HFFc6 (cell line): Measurements from ENCODE around the gene PCDHGC4. TPM values are rescaled to one million over a fixed set of nuclear protein-coding genes. Genes with fewer than 3 reads are reported as not detected.

Source experiments
- DNase-seq: peaks from one replicate; pipeline ENCODE4 v3.0.0-alpha.2; 2018
- H3K27ac Mint-ChIP-seq: 2 replicates; pipeline ENCODE4 v1.8.0; 2020; ENCODE audit warnings: mild to moderate bottlenecking, mixed read lengths
- H3K27me3 Mint-ChIP-seq: 2 replicates; pipeline ENCODE4 v1.8.0; 2021; ENCODE audit warnings: mild to moderate bottlenecking, moderate library complexity, mixed read lengths; ENCODE audit not compliant: insufficient read depth
- H3K36me3 Mint-ChIP-seq: 2 replicates; pipeline ENCODE4 v1.8.0; 2021; ENCODE audit warnings: low read depth, mixed read lengths
- H3K4me1 Mint-ChIP-seq: 2 replicates; pipeline ENCODE4 v1.8.0; 2020; ENCODE audit warnings: low read depth, mixed read lengths
- H3K4me3 Mint-ChIP-seq: 2 replicates; pipeline ENCODE4 v1.8.0; 2020; ENCODE audit warnings: mild to moderate bottlenecking, moderate library complexity, mixed read lengths
- H3K9me3 Mint-ChIP-seq: 2 replicates; pipeline ENCODE4 v1.8.0; 2020; ENCODE audit warnings: mild to moderate bottlenecking, mixed read lengths
- total RNA-seq, 6 experiments: library from RNA; stranded (reverse); fragmentation: NEBNext Ultra II Directional; extraction: Animal tissue kit (Norgen Biotek cat#: 25700); gene quantifications; 2 replicates in 1 of 6; 3 replicates in 5 of 6; pipeline ENCODE4 v1.2.3, GENCODE V29; 2021
- TF ChIP-seq, protein P1 (sequence below): fragments of 200-600 bp; sonication (generic); IDR thresholded peaks from 2 replicates; pipeline ENCODE4 v1.5.0; 2021; ENCODE audit warnings: antibody characterized with exemption, mild to moderate bottlenecking

Gene PCDHGC4
- total RNA-seq, 6 experiments from 2014 or later = 0.34 to 1.4 (median 0.62) TPM

DNA sequence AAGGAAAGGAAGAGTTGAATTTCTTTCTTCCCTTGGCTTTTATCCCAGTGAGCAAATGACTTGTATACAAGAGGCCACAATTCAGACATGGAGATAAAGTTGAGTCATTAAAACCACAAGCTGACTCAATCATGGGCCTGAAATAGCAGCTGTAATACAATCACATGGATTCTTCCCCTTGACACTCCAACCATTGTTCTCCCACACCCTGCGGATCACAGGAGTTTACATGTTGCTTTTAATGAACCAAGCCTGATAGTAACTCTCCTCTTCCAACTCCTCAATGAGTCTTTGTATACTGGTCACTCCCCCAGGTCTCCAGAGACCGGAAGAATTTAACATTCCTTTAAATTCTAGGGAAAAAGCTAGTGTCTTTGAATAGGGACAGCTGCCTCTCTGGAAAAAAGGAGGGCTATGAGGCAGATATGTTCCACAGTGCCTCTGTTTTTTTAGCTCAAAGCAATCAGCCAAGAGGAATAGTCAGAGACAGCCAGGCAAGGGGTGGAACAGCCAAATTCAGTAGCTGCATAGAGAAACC lies 36.5 kb downstream of the PCDHGC4 start:
- Mint-ChIP-seq H3K4me1 (peaks cover 100% of the 10 kb centered on the region), H3K27me3 (no peaks in the 10 kb centered on the region; the same call in 1 of the 2 replicates), H3K36me3 (peaks cover 48% of the 10 kb centered on the region), H3K27ac (peak overlapping the region; percentile 96), H3K4me3 (peak overlapping the region; percentile 64), H3K9me3 (no peaks in the 10 kb centered on the region)
- TF ChIP-seq, protein P1, sequence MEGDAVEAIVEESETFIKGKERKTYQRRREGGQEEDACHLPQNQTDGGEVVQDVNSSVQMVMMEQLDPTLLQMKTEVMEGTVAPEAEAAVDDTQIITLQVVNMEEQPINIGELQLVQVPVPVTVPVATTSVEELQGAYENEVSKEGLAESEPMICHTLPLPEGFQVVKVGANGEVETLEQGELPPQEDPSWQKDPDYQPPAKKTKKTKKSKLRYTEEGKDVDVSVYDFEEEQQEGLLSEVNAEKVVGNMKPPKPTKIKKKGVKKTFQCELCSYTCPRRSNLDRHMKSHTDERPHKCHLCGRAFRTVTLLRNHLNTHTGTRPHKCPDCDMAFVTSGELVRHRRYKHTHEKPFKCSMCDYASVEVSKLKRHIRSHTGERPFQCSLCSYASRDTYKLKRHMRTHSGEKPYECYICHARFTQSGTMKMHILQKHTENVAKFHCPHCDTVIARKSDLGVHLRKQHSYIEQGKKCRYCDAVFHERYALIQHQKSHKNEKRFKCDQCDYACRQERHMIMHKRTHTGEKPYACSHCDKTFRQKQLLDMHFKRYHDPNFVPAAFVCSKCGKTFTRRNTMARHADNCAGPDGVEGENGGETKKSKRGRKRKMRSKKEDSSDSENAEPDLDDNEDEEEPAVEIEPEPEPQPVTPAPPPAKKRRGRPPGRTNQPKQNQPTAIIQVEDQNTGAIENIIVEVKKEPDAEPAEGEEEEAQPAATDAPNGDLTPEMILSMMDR = no peak
- peak; percentile 98 for DNase-seq

- DNase-seq = no peak
- TF ChIP-seq, protein P1 = no peak
- Mint-ChIP-seq H3K36me3 (peaks cover 48% of the 10 kb centered on the region), H3K4me1 (peaks cover 91% of the 10 kb centered on the region), H3K4me3 (peak overlapping the region; percentile 16; the same call in 1 of the 2 replicates), H3K27ac (peak overlapping the region; percentile 96), H3K27me3 (no peaks in the 10 kb centered on the region), H3K9me3 (no peaks in the 10 kb centered on the region)
These were observed 37.5 kb downstream of the PCDHGC4 start for GRCh38 chr5:141522301-141522700.

DNA sequence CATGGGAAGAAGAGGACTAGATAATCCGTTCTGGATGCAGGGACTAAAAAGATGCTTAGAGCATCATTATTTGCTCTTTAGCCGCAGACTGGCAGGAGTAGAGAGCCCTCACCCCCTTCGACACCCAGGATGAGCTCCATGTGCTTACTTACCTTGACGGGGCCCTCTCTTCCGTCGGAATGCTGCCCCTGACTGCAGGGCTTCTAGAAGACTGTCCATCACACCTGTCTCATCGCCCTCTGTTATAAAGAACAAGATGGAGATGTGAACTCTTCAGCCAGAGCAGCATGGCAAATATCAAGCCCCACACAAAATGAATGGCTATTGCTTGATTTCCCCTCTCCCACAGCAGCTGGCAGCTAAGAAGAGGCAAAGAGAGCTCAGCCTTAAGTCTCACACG lies 39.2 kb downstream of the PCDHGC4 start:
- no peak for DNase-seq
- no peaks in the 10 kb centered on the region for H3K9me3 Mint-ChIP-seq
- peaks cover 74% of the 10 kb centered on the region for H3K4me1 Mint-ChIP-seq
- H3K4me3 Mint-ChIP-seq = peak overlapping the region; percentile 87
- TF ChIP-seq, protein P1 = no peak
- H3K36me3 Mint-ChIP-seq = peaks cover 47% of the 10 kb centered on the region
- H3K27ac Mint-ChIP-seq = peak overlapping the region; percentile 97
- H3K27me3 Mint-ChIP-seq = peaks cover 2% of the 10 kb centered on the region; the same call in 1 of the 2 replicates

GRCh38 chr5:141524604-141525597 lies 40.1 kb downstream of the PCDHGC4 start:
- Mint-ChIP-seq H3K4me1 (peaks cover 65% of the 10 kb centered on the region), H3K27me3 (peaks cover 2% of the 10 kb centered on the region; the same call in 1 of the 2 replicates), H3K4me3 (peak overlapping the region; percentile 87), H3K36me3 (peaks cover 38% of the 10 kb centered on the region), H3K9me3 (no peaks in the 10 kb centered on the region), H3K27ac (peak overlapping the region; percentile 97)
- TF ChIP-seq, protein P1 = peak; percentile 100
- DNase-seq = peak; percentile 97

DNA sequence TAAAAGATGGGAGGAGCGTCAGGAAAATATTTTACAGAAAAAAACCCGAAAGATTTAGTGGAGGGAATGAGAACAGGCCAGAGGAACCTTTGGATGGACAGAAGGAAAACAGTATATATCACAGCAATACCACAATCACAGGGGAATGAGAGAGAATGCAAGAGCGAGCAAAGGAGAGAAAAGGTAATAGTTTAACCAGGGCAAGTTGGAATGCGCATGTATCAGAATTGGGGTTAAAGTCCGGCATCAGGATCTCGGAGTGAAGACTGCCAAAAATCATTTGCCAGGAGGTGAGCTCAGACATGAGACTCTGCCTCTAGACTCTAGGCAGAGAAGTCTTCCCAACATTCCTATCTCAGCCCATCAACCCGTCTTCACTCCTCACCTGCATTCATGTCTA lies 40.8 kb downstream of the PCDHGC4 start:
- peak overlapping the region; percentile 87 for H3K4me3 Mint-ChIP-seq
- H3K36me3 Mint-ChIP-seq = peaks cover 31% of the 10 kb centered on the region
- peaks cover 57% of the 10 kb centered on the region for H3K4me1 Mint-ChIP-seq
- TF ChIP-seq, protein P1 = no peak
- H3K27ac Mint-ChIP-seq = peak overlapping the region; percentile 97
- no peak for DNase-seq
- H3K27me3 Mint-ChIP-seq = peaks cover 2% of the 10 kb centered on the region; the same call in 1 of the 2 replicates
- no peaks in the 10 kb centered on the region for H3K9me3 Mint-ChIP-seq
